GM18873 (cell line): Measurements from ENCODE around the gene LEKR1.

Experiments used
- ATAC-seq: cut with Tn5 transposase; IDR thresholded peaks from one replicate; pipeline ENCODE4 v1.9.1; 2021; ENCODE audit warnings: mild to moderate bottlenecking, moderate library complexity, moderate number of reproducible peaks; ENCODE audit not compliant: unreplicated experiment, low FRiP score

LEKR1 gene

GRCh38 chr3:157074490-157074889 is 248.3 kb downstream of the LEKR1 start:
- ATAC-seq: no peak

- no peak for ATAC-seq
Measured at GRCh38 chr3:157074981-157075380, 248.8 kb downstream of the LEKR1 start.

- ATAC-seq: no peak
Measured at GRCh38 chr3:157075693-157076420, 249.7 kb downstream of the LEKR1 start.

- no peak for ATAC-seq
Measured at GRCh38 chr3:157077565-157077991, 251.4 kb downstream of the LEKR1 start.

GRCh38 chr3:157078131-157078810 is 252.1 kb downstream of the LEKR1 start:
- ATAC-seq: no peak

- no peak for ATAC-seq
Measured at GRCh38 chr3:157078811-157079185, 252.6 kb downstream of the LEKR1 start.

- no peak for ATAC-seq
Measured at GRCh38 chr3:157079676-157080369, 253.7 kb downstream of the LEKR1 start.

GRCh38 chr3:157081626-157082210 is 255.6 kb downstream of the LEKR1 start:
- peak; percentile 65 for ATAC-seq

GRCh38 chr3:157082305-157082982 is 256.3 kb downstream of the LEKR1 start:
- ATAC-seq: no peak

- no peak for ATAC-seq
Measured at GRCh38 chr3:157083824-157084223, 257.7 kb downstream of the LEKR1 start.

GRCh38 chr3:157086060-157086750 is 260.1 kb downstream of the LEKR1 start:
- ATAC-seq: no peak

- ATAC-seq: no peak
Measured at GRCh38 chr3:157086775-157087174, 260.6 kb downstream of the LEKR1 start.

GRCh38 chr3:157087373-157087772 is 261.2 kb downstream of the LEKR1 start:
- no peak for ATAC-seq

- ATAC-seq: no peak
Measured at GRCh38 chr3:157087780-157088600, 261.8 kb downstream of the LEKR1 start.

- ATAC-seq: peak; percentile 71
Measured at GRCh38 chr3:157088601-157089454, 262.7 kb downstream of the LEKR1 start.

- ATAC-seq: peak; percentile 23
Measured at GRCh38 chr3:157089455-157090221, 263.5 kb downstream of the LEKR1 start.

- ATAC-seq: no peak
Measured at GRCh38 chr3:157091083-157091833, 265.1 kb downstream of the LEKR1 start.
